ENCODE results near the gene BEAN1. TPM values are rescaled to one million over a fixed set of nuclear protein-coding genes. Genes with fewer than 3 reads are reported as not detected.

Gene BEAN1
- total RNA-seq, 4 donors from 2014 or later: 0.47 to 1.0 (median 0.54) TPM; not detected in 1

- Histone ChIP-seq H3K9me3 (no peaks in the 10 kb centered on the region), H3K4me1 (peaks cover 4 to 56% (median 29%) of the 10 kb centered on the region in 3 donors), H3K27ac (peak overlapping the region in 2 of 4 donors; percentile 12 to 36), H3K4me3 (no peak overlapping the region), H3K27me3 (no peaks in the 10 kb centered on the region), H3K36me3 (peaks cover 0 to 61% of the 10 kb centered on the region in 2 donors)
- 80 to 88% methylated on average over 1 to 9 of the region's 9 CpGs for WGBS, 2 donors (ENCODE audit: low coverage in 1 of 2)
- TF ChIP-seq POLR2A (IDR thresholded peaks at IDR 0.05) (no peak), POLR2AphosphoS5 (IDR thresholded peaks at IDR 0.05) (no peak), EP300 (IDR thresholded peaks at IDR 0.05) (no peak)
- TF ChIP-seq, protein P1, sequence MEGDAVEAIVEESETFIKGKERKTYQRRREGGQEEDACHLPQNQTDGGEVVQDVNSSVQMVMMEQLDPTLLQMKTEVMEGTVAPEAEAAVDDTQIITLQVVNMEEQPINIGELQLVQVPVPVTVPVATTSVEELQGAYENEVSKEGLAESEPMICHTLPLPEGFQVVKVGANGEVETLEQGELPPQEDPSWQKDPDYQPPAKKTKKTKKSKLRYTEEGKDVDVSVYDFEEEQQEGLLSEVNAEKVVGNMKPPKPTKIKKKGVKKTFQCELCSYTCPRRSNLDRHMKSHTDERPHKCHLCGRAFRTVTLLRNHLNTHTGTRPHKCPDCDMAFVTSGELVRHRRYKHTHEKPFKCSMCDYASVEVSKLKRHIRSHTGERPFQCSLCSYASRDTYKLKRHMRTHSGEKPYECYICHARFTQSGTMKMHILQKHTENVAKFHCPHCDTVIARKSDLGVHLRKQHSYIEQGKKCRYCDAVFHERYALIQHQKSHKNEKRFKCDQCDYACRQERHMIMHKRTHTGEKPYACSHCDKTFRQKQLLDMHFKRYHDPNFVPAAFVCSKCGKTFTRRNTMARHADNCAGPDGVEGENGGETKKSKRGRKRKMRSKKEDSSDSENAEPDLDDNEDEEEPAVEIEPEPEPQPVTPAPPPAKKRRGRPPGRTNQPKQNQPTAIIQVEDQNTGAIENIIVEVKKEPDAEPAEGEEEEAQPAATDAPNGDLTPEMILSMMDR (IDR thresholded peaks at IDR 0.05): no peak
- ATAC-seq: no peak
Measured at GRCh38 chr16:66508914-66509496, 81.9 kb downstream of the BEAN1 start.

DNA sequence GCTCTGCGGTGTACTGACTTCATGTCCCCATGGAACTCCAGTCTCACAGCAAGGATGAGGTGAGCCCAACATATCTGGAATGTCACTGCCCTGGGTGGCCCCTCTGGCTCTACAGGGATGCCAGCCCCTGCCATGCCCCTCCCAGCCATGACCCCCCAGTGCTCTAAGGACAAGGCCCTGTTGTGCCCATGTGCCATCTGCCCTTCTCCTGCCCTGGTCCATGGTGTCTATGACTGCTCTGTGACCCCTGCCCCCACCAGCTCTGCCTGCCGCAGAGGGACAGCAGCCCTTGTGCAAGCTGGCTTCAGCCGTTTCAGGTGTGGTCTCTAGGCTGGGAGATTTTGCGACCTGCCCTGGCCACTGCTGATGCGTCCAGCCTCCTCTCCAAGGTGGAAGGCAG, 82.5 kb downstream of the BEAN1 start:
- H3K36me3 ChIP-seq: peaks cover 0 to 61% of the 10 kb centered on the region in 2 donors
- TF ChIP-seq EP300 (IDR thresholded peaks at IDR 0.05) (no peak), POLR2AphosphoS5 (IDR thresholded peaks at IDR 0.05) (no peak), POLR2A (IDR thresholded peaks at IDR 0.05) (no peak)
- TF ChIP-seq, protein P1 (IDR thresholded peaks at IDR 0.05): no peak
- WGBS, 2 donors (ENCODE audit: low coverage in 1 of 2): 90 to 100% methylated on average over 1 of the region's 5 CpGs
- H3K4me1 ChIP-seq: peaks cover 4 to 52% (median 29%) of the 10 kb centered on the region in 3 donors
- no peak for ATAC-seq
- no peaks in the 10 kb centered on the region for H3K9me3 ChIP-seq
- H3K27ac ChIP-seq: no peak overlapping the region
- no peak overlapping the region for H3K4me3 ChIP-seq
- no peaks in the 10 kb centered on the region for H3K27me3 ChIP-seq

- WGBS, 2 donors (ENCODE audit: low coverage in 1 of 2): 91 to 94% methylated on average over 2 of the region's 5 CpGs
- TF ChIP-seq, protein P1 (IDR thresholded peaks at IDR 0.05): no peak
- TF ChIP-seq POLR2AphosphoS5 (IDR thresholded peaks at IDR 0.05) (no peak), POLR2A (IDR thresholded peaks at IDR 0.05) (no peak), EP300 (IDR thresholded peaks at IDR 0.05) (no peak)
- H3K4me1 ChIP-seq: peaks cover 4 to 56% (median 29%) of the 10 kb centered on the region in 3 donors
- no peak overlapping the region for H3K4me3 ChIP-seq
- no peak for ATAC-seq
- no peaks in the 10 kb centered on the region for H3K9me3 ChIP-seq
- peak overlapping the region in 2 of 4 donors; percentile 65 to 68 for H3K27ac ChIP-seq
- H3K27me3 ChIP-seq: no peaks in the 10 kb centered on the region
- H3K36me3 ChIP-seq: peaks cover 0 to 64% of the 10 kb centered on the region in 2 donors
Measured at GRCh38 chr16:66510298-66510697, 83.2 kb downstream of the BEAN1 start.

DNA sequence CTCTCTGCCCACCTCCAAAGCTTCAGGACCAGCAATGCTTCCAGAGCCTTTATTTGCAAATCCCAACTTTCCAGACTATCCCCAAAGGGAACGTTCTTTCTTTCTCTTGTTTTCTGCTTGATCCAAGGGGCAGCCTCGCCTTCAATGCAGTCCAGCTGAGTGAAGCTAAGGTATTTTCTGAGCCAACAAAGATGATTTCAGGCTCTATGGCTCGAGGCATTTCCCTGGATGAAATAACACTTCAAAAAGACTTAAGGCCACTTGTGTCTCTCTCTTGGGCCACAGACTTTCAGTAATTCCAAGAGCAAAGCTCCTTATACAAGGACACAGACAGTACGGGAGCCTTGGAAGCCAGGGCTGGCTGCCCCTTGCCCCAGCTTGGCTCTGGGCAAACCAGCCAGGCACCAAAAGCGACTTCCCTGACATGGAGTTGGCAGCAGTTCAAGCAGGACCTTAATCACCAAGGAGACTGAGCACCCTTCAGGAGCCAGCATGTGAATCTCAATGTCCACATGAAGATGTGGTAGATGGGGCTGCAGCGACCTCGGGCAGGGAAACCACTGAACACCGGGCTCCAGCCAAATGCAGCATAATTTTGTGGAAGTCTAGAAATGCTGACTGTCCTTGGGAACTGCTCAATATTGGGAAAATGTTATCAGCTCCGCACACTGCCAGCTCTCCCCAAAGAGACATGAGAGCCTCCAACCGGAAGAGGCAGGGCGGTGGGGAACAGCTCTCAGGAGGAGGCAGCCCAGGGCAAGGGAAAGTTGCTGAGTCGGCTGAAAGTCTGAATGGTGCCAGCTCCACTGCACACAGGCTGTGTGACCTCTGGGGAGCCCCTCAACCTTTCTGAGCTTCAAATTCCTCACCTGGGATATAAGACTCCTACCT, 83.9 kb downstream of the BEAN1 start:
- Histone ChIP-seq H3K4me1 (peaks cover 4 to 62% (median 36%) of the 10 kb centered on the region in 3 donors), H3K36me3 (peaks cover 0 to 69% of the 10 kb centered on the region in 2 donors), H3K9me3 (no peaks in the 10 kb centered on the region), H3K27me3 (no peaks in the 10 kb centered on the region), H3K27ac (peak overlapping the region in 3 of 4 donors; percentile 65 to 73 (median 68)), H3K4me3 (no peak overlapping the region)
- TF ChIP-seq EP300 (IDR thresholded peaks at IDR 0.05) (no peak), POLR2A (IDR thresholded peaks at IDR 0.05) (no peak), POLR2AphosphoS5 (IDR thresholded peaks at IDR 0.05) (no peak)
- TF ChIP-seq, protein P1 (IDR thresholded peaks at IDR 0.05): no peak
- 50 to 71% methylated on average over 2 to 3 of the region's 12 CpGs for WGBS, 2 donors (ENCODE audit: low coverage in 1 of 2)
- peak; percentile 29 for ATAC-seq
